D721Med (cell line): Measurements from ENCODE around the gene SUPT20H.

ENCODE experiments used
- DNase-seq: peaks from one replicate; pipeline ENCODE4 v3.0.0; 2011; ENCODE audit warnings: low spot score; ENCODE audit not compliant: insufficient read length
- FAIRE-seq: peaks from 2 replicates; lab custom pipeline; 2011; peaks lifted over from hg19 to GRCh38; lab: Jason Lieb, UNC
- CTCF ChIP-seq: IDR thresholded peaks from 2 replicates; pipeline ENCODE4 v1.5.1; 2012; ENCODE audit warnings: mild to moderate bottlenecking, control low read depth; ENCODE audit not compliant: insufficient read depth; ENCODE audit errors: missing control alignments

The SUPT20H gene

GRCh38 chr13:36973621-36974295 lies 85.7 kb downstream of the SUPT20H start:
- no peak for TF ChIP-seq CTCF
- DNase-seq (no peak), FAIRE-seq (no peak)

- no peak for TF ChIP-seq CTCF
- DNase-seq, result no peak
- no peak for FAIRE-seq
These were observed 86.5 kb downstream of the SUPT20H start for GRCh38 chr13:36973009-36973408.

- DNase-seq, result no peak
- no peak for FAIRE-seq
- TF ChIP-seq CTCF, result no peak
These were observed 93.1 kb downstream of the SUPT20H start for GRCh38 chr13:36966404-36966803.

GRCh38 chr13:36965767-36966166 lies 93.7 kb downstream of the SUPT20H start:
- DNase-seq (no peak), FAIRE-seq (no peak)
- no peak for TF ChIP-seq CTCF

- no peak for TF ChIP-seq CTCF
- DNase-seq (no peak), FAIRE-seq (no peak)
These were observed 99.9 kb downstream of the SUPT20H start for GRCh38 chr13:36959456-36960116.
